Measurements from ENCODE around the gene ATP6V0D1.

ATP6V0D1 gene

GRCh38 chr16:67407176-67407787 is 73.7 kb downstream of the ATP6V0D1 start:
- ATAC-seq (no peak), DNase-seq (no peak)

- DNase-seq = no peak
- ATAC-seq = no peak
Observed at GRCh38 chr16:67406111-67406971, 74.6 kb downstream of the ATP6V0D1 start.

GRCh38 chr16:67405336-67405735 is 75.6 kb downstream of the ATP6V0D1 start:
- ATAC-seq (no peak), DNase-seq (no peak)

- no peak for ATAC-seq
- DNase-seq = no peak
Observed at GRCh38 chr16:67404740-67405226, 76.2 kb downstream of the ATP6V0D1 start.

- DNase-seq = no peak
- ATAC-seq = no peak
Observed at GRCh38 chr16:67403976-67404555, 76.9 kb downstream of the ATP6V0D1 start.

- DNase-seq = no peak
- no peak for ATAC-seq
Observed at GRCh38 chr16:67400901-67401300, 80.1 kb downstream of the ATP6V0D1 start.

GRCh38 chr16:67399749-67400704 is 80.9 kb downstream of the ATP6V0D1 start:
- ATAC-seq = no peak
- DNase-seq = no peak

- peak; percentile 73 for DNase-seq
- ATAC-seq = peak; percentile 78
Observed at GRCh38 chr16:67399218-67399733, 81.7 kb downstream of the ATP6V0D1 start.

GRCh38 chr16:67398546-67399217 is 82.3 kb downstream of the ATP6V0D1 start:
- DNase-seq (no peak), ATAC-seq (no peak)

- DNase-seq (no peak), ATAC-seq (no peak)
Observed at GRCh38 chr16:67397812-67398545, 83.0 kb downstream of the ATP6V0D1 start.

- DNase-seq = no peak
- ATAC-seq = no peak
Observed at GRCh38 chr16:67397036-67397801, 83.7 kb downstream of the ATP6V0D1 start.

- ATAC-seq = no peak
- DNase-seq = no peak
Observed at GRCh38 chr16:67396159-67397035, 84.6 kb downstream of the ATP6V0D1 start.

- DNase-seq = no peak
- no peak for ATAC-seq
Observed at GRCh38 chr16:67395458-67396158, 85.3 kb downstream of the ATP6V0D1 start.

- no peak for ATAC-seq
Observed at GRCh38 chr16:67395105-67395457, 85.9 kb downstream of the ATP6V0D1 start.

GRCh38 chr16:67394155-67395104 is 86.5 kb downstream of the ATP6V0D1 start:
- DNase-seq = no peak
- no peak for ATAC-seq

More at GRCh38 chr16:67395105-67395457, 85.9 kb downstream of the ATP6V0D1 start:
- DNase-seq = no peak

GRCh38 chr16:67393788-67394154 is 87.2 kb downstream of the ATP6V0D1 start:
- no peak for ATAC-seq

More at GRCh38 chr16:67393788-67394154, 87.2 kb downstream of the ATP6V0D1 start:
- DNase-seq = no peak
